ENCODE results near the gene ATE1.

DNA sequence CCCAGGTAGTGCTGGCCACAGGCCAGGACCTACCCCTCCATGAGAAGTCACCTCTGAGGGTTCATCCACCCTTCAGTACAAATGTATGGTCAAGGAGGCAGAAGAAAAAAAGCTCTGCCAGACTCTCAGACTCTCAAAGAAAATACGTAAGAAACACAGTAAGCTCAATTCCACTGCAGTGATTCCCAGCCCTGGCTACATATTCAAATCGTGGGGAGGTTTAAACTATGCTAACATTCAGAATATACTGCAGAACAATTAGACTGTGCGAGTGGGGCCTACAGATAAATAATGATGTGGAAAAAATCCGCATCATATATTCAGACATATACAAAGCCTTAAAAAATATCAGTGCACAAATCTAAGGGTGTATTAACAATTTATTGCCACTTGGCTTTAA, 162.6 kb downstream of the ATE1 start:
- no peak for TF ChIP-seq JUNB (IDR thresholded peaks at IDR 0.05; ENCODE audit: unreplicated experiment)
- TF ChIP-seq, protein P1, sequence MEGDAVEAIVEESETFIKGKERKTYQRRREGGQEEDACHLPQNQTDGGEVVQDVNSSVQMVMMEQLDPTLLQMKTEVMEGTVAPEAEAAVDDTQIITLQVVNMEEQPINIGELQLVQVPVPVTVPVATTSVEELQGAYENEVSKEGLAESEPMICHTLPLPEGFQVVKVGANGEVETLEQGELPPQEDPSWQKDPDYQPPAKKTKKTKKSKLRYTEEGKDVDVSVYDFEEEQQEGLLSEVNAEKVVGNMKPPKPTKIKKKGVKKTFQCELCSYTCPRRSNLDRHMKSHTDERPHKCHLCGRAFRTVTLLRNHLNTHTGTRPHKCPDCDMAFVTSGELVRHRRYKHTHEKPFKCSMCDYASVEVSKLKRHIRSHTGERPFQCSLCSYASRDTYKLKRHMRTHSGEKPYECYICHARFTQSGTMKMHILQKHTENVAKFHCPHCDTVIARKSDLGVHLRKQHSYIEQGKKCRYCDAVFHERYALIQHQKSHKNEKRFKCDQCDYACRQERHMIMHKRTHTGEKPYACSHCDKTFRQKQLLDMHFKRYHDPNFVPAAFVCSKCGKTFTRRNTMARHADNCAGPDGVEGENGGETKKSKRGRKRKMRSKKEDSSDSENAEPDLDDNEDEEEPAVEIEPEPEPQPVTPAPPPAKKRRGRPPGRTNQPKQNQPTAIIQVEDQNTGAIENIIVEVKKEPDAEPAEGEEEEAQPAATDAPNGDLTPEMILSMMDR (conservative IDR thresholded peaks at IDR 0.05; ENCODE audit: low read depth in 2 of 2): no peak
- no peak for TF ChIP-seq EZH2 (IDR thresholded peaks at IDR 0.05; ENCODE audit: low read depth, unreplicated experiment)
- no peak for TF ChIP-seq STAT1 (IDR thresholded peaks at IDR 0.05; ENCODE audit: unreplicated experiment)
- no peak for TF ChIP-seq EZH2phosphoT487 (IDR thresholded peaks at IDR 0.05; ENCODE audit: unreplicated experiment)
- TF ChIP-seq, protein P2, sequence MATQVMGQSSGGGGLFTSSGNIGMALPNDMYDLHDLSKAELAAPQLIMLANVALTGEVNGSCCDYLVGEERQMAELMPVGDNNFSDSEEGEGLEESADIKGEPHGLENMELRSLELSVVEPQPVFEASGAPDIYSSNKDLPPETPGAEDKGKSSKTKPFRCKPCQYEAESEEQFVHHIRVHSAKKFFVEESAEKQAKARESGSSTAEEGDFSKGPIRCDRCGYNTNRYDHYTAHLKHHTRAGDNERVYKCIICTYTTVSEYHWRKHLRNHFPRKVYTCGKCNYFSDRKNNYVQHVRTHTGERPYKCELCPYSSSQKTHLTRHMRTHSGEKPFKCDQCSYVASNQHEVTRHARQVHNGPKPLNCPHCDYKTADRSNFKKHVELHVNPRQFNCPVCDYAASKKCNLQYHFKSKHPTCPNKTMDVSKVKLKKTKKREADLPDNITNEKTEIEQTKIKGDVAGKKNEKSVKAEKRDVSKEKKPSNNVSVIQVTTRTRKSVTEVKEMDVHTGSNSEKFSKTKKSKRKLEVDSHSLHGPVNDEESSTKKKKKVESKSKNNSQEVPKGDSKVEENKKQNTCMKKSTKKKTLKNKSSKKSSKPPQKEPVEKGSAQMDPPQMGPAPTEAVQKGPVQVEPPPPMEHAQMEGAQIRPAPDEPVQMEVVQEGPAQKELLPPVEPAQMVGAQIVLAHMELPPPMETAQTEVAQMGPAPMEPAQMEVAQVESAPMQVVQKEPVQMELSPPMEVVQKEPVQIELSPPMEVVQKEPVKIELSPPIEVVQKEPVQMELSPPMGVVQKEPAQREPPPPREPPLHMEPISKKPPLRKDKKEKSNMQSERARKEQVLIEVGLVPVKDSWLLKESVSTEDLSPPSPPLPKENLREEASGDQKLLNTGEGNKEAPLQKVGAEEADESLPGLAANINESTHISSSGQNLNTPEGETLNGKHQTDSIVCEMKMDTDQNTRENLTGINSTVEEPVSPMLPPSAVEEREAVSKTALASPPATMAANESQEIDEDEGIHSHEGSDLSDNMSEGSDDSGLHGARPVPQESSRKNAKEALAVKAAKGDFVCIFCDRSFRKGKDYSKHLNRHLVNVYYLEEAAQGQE (IDR thresholded peaks at IDR 0.05; ENCODE audit: unreplicated experiment): no peak

Measured in GM23338 (cell line).